Measurements from ENCODE around the gene EHBP1. TPM values are rescaled to one million over a fixed set of nuclear protein-coding genes. Genes with fewer than 3 reads are reported as not detected.
A peak's percentile ranks its signal among the peaks of the same experiment; 100 is the strongest.

EHBP1 gene
- total RNA-seq, 2 experiments from 2014 or later = 22.2 to 24.7 TPM

DNA sequence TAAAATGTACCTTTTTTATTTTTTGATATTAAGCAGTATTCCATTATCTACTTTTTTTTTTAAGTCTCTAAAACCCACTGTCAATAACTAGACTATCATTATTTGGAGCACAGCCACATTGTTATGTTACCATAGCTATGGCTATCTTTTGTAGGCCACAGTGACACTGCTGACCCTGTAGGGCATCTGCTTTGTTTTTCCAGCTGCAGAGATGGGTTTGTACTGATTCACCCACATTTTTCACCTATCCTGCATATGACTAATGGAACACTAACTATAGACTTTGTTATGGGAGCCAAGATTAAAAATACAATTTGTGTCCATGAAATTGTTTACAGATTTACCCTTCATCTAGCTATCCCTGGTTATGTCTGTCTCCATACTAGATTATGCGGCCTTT, 323.5 kb downstream of the EHBP1 start:
- Mint-ChIP-seq H3K9me3 (no peaks in the 10 kb centered on the region), H3K27ac (no peak overlapping the region), H3K4me3 (no peak overlapping the region), H3K4me1 (no peaks in the 10 kb centered on the region), H3K27me3 (no peaks in the 10 kb centered on the region), H3K36me3 (ENCODE audit: low read depth) (no peaks in the 10 kb centered on the region)
- DNase-seq = no peak
- POLR2A ChIA-PET = no interaction called here
- CTCF ChIA-PET = no interaction called here

GRCh38 chr2:63034526-63034925, 329.0 kb downstream of the EHBP1 start:
- ChIA-PET CTCF (no interaction called here), POLR2A (no interaction called here)
- Mint-ChIP-seq H3K27me3 (no peaks in the 10 kb centered on the region), H3K4me1 (no peaks in the 10 kb centered on the region), H3K36me3 (ENCODE audit: low read depth) (no peaks in the 10 kb centered on the region), H3K27ac (no peak overlapping the region), H3K9me3 (no peaks in the 10 kb centered on the region), H3K4me3 (no peak overlapping the region)
- DNase-seq = no peak

- no peak for DNase-seq
- Mint-ChIP-seq H3K4me3 (no peak overlapping the region), H3K27me3 (no peaks in the 10 kb centered on the region), H3K36me3 (ENCODE audit: low read depth) (no peaks in the 10 kb centered on the region), H3K9me3 (no peaks in the 10 kb centered on the region), H3K4me1 (no peaks in the 10 kb centered on the region), H3K27ac (no peak overlapping the region)
- ChIA-PET POLR2A (no interaction called here), CTCF (no interaction called here)
Measured at GRCh38 chr2:63035169-63035568, 329.7 kb downstream of the EHBP1 start.

DNA sequence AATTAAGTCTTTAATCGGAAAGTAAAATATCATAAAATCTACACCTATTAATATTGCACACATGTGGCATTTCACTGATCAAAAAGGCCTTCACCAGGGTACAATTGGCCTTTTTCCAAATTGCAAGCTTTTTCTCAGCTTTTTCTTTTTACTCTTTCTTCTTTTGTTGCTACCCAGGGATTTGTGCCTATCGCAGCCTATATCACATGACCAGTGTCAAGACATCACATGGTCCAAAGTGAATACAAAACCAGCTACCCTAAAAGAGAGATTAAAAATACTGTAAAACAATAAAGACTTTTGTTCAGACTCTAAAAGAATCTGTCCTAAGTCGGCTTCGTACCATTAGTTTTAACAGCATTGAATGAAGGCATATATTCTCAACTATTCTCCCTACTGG, 330.1 kb downstream of the EHBP1 start:
- H3K27me3 Mint-ChIP-seq = no peaks in the 10 kb centered on the region
- no peak for DNase-seq
- no peak overlapping the region for H3K4me3 Mint-ChIP-seq
- ChIA-PET POLR2A (no interaction called here), CTCF (no interaction called here)
- no peaks in the 10 kb centered on the region for H3K36me3 Mint-ChIP-seq (ENCODE audit: low read depth)
- H3K27ac Mint-ChIP-seq = no peak overlapping the region
- no peaks in the 10 kb centered on the region for H3K4me1 Mint-ChIP-seq
- no peaks in the 10 kb centered on the region for H3K9me3 Mint-ChIP-seq

- no peaks in the 10 kb centered on the region for H3K4me1 Mint-ChIP-seq
- H3K36me3 Mint-ChIP-seq (ENCODE audit: low read depth) = no peaks in the 10 kb centered on the region
- H3K27ac Mint-ChIP-seq = no peak overlapping the region
- H3K4me3 Mint-ChIP-seq = no peak overlapping the region
- DNase-seq = no peak
- no peaks in the 10 kb centered on the region for H3K27me3 Mint-ChIP-seq
- ChIA-PET POLR2A (no interaction called here), CTCF (no interaction called here)
- no peaks in the 10 kb centered on the region for H3K9me3 Mint-ChIP-seq
Measured at GRCh38 chr2:63038034-63038433, 332.5 kb downstream of the EHBP1 start.

DNA sequence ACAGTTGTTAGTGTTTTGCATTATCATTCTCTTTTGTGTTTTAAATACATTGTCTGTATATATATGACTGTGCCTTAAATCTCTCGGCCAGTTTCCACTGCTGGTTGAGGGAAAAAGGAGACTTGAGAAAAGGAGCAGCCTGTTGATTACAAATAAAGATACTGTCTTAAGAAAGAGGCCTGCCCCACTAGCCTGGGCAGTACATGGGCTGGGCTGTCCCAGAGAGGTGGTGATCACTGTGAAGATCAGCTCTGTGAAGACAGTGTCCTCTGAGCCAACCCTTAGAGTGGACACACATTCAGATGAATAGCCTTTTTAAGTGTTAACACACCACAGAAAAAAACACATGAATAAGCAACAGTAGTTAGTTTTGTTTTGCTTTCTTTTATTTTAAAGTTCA, 335.1 kb downstream of the EHBP1 start:
- peaks cover 6% of the 10 kb centered on the region for H3K36me3 Mint-ChIP-seq (ENCODE audit: low read depth)

DNA sequence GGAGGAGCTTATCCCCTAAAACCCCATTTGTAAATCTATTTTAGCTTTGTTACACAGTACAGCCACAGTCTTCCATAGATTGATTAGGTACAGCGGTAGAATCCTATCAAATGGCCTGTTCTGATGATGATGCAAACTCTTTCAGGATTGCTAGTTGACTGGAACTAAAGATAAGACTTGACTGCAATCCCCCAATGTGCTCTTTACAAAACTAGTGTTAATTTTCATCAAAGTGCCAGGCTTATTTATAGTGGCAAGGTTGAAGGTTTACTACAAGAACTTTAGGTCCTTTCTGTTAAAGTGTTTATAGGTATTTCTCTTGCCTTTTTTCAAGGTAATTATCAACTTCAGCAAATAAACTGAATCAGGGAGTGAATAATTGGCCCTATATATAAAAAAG, 336.1 kb downstream of the EHBP1 start:
- no peaks in the 10 kb centered on the region for H3K4me1 Mint-ChIP-seq
- ChIA-PET CTCF (no interaction called here), POLR2A (no interaction called here)
- H3K36me3 Mint-ChIP-seq (ENCODE audit: low read depth) = peaks cover 6% of the 10 kb centered on the region
- H3K9me3 Mint-ChIP-seq = no peaks in the 10 kb centered on the region
- peaks cover 15% of the 10 kb centered on the region for H3K27me3 Mint-ChIP-seq
- no peak for DNase-seq
- no peak overlapping the region for H3K4me3 Mint-ChIP-seq
- no peak overlapping the region for H3K27ac Mint-ChIP-seq

More for the DNA sequence above, 335.1 kb downstream of the EHBP1 start:
- ChIA-PET CTCF (no interaction called here), POLR2A (no interaction called here)
- Mint-ChIP-seq H3K4me1 (no peaks in the 10 kb centered on the region), H3K9me3 (no peaks in the 10 kb centered on the region), H3K4me3 (no peak overlapping the region), H3K27ac (no peak overlapping the region), H3K27me3 (peaks cover 6% of the 10 kb centered on the region)
- DNase-seq = no peak

- peaks cover 42% of the 10 kb centered on the region for H3K27me3 Mint-ChIP-seq
- CTCF ChIA-PET = no interaction called here
Measured at GRCh38 chr2:63044362-63045327, 339.1 kb downstream of the EHBP1 start.

DNA sequence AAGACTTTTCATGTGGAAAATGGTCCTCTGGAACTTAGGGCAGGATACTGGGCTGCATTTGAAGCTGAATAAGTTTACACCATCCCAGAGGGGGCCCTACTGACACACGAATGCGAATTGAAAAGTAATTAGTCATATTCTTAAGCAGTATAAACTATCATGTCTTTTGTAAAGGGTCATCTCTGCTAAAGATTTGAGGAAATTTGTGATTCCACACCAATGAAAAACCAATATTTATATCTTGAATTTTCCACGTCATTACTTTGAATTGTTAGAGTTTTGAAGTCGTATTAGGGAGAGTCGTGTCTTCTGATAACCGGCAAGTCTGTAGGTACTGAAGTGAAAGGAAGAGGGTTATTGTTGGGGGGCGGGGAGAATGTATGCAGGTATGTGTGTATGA, 341.0 kb downstream of the EHBP1 start:
- Mint-ChIP-seq H3K27ac (no peak overlapping the region), H3K4me3 (no peak overlapping the region), H3K9me3 (no peaks in the 10 kb centered on the region), H3K4me1 (peaks cover 30% of the 10 kb centered on the region), H3K27me3 (peaks cover 54% of the 10 kb centered on the region), H3K36me3 (ENCODE audit: low read depth) (peaks cover 6% of the 10 kb centered on the region)
- ChIA-PET POLR2A (no interaction called here), CTCF (no interaction called here)
- no peak for DNase-seq

More at GRCh38 chr2:63044362-63045327, 339.1 kb downstream of the EHBP1 start:
- Mint-ChIP-seq H3K36me3 (ENCODE audit: low read depth) (peaks cover 6% of the 10 kb centered on the region), H3K4me1 (peaks cover 22% of the 10 kb centered on the region), H3K4me3 (no peak overlapping the region), H3K27ac (no peak overlapping the region), H3K9me3 (no peaks in the 10 kb centered on the region)
- POLR2A ChIA-PET = no interaction called here
- no peak for DNase-seq

DNA sequence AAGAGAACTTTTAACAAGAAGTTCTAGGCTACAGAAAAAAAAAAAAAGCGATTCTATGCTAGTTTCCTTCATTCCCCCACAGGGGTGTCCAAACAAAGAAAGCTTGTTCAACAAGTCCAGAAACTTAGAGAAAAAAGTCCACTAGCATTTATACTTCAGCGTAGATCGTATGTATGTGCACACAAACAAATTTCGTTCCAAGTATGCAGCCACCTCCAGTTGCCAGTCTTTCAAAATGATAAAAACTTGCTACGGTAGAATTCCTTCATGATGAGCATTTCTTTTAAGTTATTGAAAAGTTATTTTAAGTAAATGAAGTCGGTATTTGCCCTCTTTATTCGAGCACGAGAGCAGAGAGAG, 341.4 kb downstream of the EHBP1 start:
- H3K4me1 Mint-ChIP-seq = peaks cover 30% of the 10 kb centered on the region
- CTCF ChIA-PET = no interaction called here
- DNase-seq = no peak
- peaks cover 6% of the 10 kb centered on the region for H3K36me3 Mint-ChIP-seq (ENCODE audit: low read depth)
- no peaks in the 10 kb centered on the region for H3K9me3 Mint-ChIP-seq
- POLR2A ChIA-PET = no interaction called here
- H3K27ac Mint-ChIP-seq = no peak overlapping the region
- no peak overlapping the region for H3K4me3 Mint-ChIP-seq
- peaks cover 56% of the 10 kb centered on the region for H3K27me3 Mint-ChIP-seq

DNA sequence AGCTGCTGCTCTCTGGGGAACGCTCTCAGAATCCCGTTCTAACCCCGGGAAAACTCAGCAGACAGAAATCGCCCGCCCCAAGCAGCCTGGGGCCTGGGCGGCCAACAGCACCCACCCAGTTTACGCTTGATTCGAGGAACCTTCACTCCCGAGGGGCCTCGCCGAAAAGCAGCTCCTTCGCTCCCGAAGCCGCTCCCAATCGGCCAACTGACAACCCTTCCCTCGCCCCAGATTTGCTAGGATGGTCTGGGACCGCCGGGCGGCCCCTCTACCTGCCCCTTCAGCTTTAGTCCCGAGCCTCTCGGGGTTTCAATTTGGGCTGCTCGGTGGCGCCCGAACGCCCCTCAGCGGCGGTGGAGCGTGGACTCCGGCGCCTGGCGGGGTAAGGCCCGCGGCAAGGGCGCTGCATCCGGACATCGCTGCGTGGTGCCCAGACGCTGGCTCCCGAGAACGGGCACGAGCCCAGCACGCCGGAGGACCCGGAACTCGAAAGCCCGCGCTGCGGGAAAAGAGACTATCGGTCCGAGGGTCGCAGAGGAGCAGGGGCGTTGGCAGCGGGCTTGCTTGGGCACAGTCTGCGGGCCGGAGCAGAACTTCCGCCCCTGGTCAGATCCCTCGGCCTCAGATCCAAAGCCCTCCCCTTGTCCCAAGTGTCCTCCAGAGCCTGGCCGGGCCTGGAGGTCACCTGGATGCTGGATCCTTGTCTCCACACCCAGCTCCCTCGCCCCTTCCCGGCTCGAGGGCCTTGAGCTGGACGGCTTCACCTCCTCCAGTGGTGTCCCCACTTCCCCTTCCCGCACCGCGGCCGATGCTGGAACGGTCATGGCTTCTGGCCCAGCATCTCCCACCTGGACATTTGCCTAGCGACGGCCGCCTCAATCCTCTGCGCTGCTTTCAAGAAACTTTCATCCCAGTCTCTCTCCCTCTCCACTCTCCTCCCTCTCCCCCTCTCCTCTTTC, 342.1 kb downstream of the EHBP1 start:
- no peaks in the 10 kb centered on the region for H3K9me3 Mint-ChIP-seq
- POLR2A ChIA-PET = no interaction called here
- CTCF ChIA-PET = no interaction called here
- no peak for DNase-seq
- peak overlapping the region; percentile 72 for H3K27ac Mint-ChIP-seq
- H3K4me3 Mint-ChIP-seq = peak overlapping the region; percentile 77
- peaks cover 33% of the 10 kb centered on the region for H3K4me1 Mint-ChIP-seq
- H3K36me3 Mint-ChIP-seq (ENCODE audit: low read depth) = peaks cover 6% of the 10 kb centered on the region
- H3K27me3 Mint-ChIP-seq = peaks cover 63% of the 10 kb centered on the region

DNA sequence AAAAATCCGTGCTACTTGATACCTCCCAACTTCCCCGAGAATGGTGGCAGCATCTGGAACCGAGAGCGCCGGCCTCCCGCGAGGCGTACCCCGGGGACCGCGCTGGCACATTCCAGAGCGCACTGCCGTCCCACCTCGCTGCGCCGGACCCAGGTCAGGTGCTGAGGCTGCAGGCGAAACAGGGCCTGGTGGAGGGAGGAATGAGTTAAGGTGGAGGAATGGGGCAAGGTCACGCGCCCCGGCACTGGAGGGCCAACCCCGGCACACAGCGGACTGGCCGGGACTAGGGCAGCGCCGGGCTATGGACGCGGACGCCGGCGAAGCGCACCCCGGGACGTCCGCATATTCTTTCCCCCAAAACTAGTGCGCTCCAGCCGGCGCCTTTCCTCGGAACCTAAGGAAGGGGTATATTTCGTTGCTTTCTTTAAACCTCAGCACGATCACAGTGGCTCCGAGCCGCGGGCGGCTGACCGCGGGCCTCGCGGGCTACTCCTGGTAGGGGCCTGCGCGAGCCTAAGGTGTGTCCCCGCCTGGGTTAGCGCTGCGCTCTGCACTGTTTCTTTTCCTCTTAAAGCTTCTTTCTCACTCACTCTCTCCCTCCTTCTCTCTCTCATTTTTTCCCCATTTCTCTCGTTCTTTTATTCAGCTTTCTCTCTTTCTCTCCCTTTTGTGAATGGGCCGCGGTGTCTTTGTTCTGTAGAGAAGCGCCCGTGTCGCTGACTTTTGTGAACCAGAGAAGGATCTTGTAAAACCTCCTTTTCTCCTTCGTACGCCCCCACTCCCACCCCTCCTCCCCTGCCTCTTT, 343.1 kb downstream of the EHBP1 start:
- Mint-ChIP-seq H3K36me3 (ENCODE audit: low read depth) (peaks cover 6% of the 10 kb centered on the region), H3K9me3 (no peaks in the 10 kb centered on the region), H3K4me3 (peak overlapping the region; percentile 77), H3K27ac (no peak overlapping the region), H3K27me3 (peaks cover 73% of the 10 kb centered on the region), H3K4me1 (peaks cover 37% of the 10 kb centered on the region)
- ChIA-PET CTCF (no interaction called here), POLR2A (interaction anchor here (0.6 kb wide), 1 partner anchor 1933 kb away, joined by 6 read pairs; no protein-coding TSS in a partner anchor)
- DNase-seq = no peak

Measured in activated CD4-positive, alpha-beta T cell treated with anti-CD3 and anti-CD28 coated beads, Interleukin-2, amount 10 ng/mL, durations not matched to agents 7 days and 5 days (primary cell).